Osteoblast (primary cell): ENCODE measurements around the gene GABRQ. TPM values are rescaled to one million over a fixed set of nuclear protein-coding genes. Genes with fewer than 3 reads are reported as not detected.

Experiments
- DNase-seq: peaks from one replicate; pipeline ENCODE4 v3.0.0; 2011; ENCODE audit warnings: low spot score, mixed read lengths; ENCODE audit not compliant: insufficient read length; ENCODE audit errors: missing footprints
- H2AFZ ChIP-seq: 2 replicates; pipeline ENCODE4 v1.6.0; 2011; ENCODE audit warnings: mild to moderate bottlenecking, low read length
- H3K27ac ChIP-seq: 2 replicates; pipeline ENCODE4 v1.5.1; 2011; ENCODE audit warnings: mild to moderate bottlenecking, low read depth, low read length, moderate library complexity
- H3K27me3 ChIP-seq: 2 replicates; pipeline ENCODE4 v1.6.0; 2012; ENCODE audit warnings: mild to moderate bottlenecking, control low read depth, inconsistent platforms, low read length, moderate library complexity; ENCODE audit not compliant: insufficient read depth
- H3K36me3 ChIP-seq: 2 replicates; pipeline ENCODE4 v1.5.1; 2011; ENCODE audit warnings: mild to moderate bottlenecking, low read length, control low read depth, moderate library complexity; ENCODE audit not compliant: insufficient read depth
- H3K4me1 ChIP-seq: 2 replicates; pipeline ENCODE4 v1.5.1; 2011; ENCODE audit warnings: mild to moderate bottlenecking, low read length, control low read depth, moderate library complexity; ENCODE audit not compliant: insufficient read depth
- H3K4me2 ChIP-seq: 2 replicates; pipeline ENCODE4 v1.6.0; 2011; ENCODE audit warnings: mild to moderate bottlenecking, low read length; ENCODE audit not compliant: insufficient read depth
- H3K4me3 ChIP-seq: fragments of 200-600 bp; sonication (generic); 3 replicates; pipeline ENCODE4 v1.5.1; 2012; ENCODE audit warnings: mild to moderate bottlenecking, low read length, inconsistent platforms; ENCODE audit not compliant: insufficient read depth
- H3K79me2 ChIP-seq: 2 replicates; pipeline ENCODE4 v1.6.0; 2012; ENCODE audit warnings: mild to moderate bottlenecking, low read length, control low read depth, inconsistent platforms; ENCODE audit not compliant: insufficient read depth
- H3K9me3 ChIP-seq: 2 replicates; pipeline ENCODE4 v1.5.1; 2011; ENCODE audit warnings: low read depth, low read length, control low read depth
- H4K20me1 ChIP-seq: 2 replicates; pipeline ENCODE4 v1.6.0; 2012; ENCODE audit warnings: mild to moderate bottlenecking, low read length, control low read depth; ENCODE audit not compliant: insufficient read depth
- total RNA-seq: library from RNA; depleted of rRNA; stranded (reverse); fragments of >200 nt; gene quantifications from 2 replicates; pipeline ENCODE4 v1.2.3, GENCODE V29; 2012
- TF ChIP-seq, protein P1 (sequence below): IDR thresholded peaks from 2 replicates; pipeline ENCODE4 v1.5.1; 2011; ENCODE audit warnings: mild to moderate bottlenecking, low read depth, low read length, moderate library complexity; ENCODE audit errors: extremely low read depth

The GABRQ gene
- total RNA-seq, 1 donor: not detected

DNA sequence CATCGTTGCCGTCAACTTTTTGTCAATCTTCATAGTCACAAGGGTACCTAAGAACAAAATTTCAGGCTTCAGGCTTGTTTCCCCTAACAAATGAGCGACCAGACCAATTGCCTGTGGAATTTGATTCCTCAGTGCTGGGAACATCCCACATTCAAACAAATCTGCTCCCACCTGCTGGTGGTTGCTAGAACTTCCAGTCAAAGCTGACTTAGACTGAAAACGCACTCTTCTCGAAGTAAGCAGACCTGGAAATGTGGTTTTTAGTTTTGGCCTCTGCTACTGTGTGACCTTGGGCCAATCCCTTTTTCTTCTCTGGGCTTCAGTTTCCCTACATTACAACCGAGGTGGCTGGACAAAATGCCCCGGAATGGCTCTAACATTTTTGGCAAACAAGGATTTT, 1.8 kb upstream of the GABRQ start:
- no peak overlapping the region for H3K4me2 ChIP-seq
- no peaks in the 10 kb centered on the region for H3K9me3 ChIP-seq
- no peak overlapping the region for H3K27ac ChIP-seq
- TF ChIP-seq, protein P1, sequence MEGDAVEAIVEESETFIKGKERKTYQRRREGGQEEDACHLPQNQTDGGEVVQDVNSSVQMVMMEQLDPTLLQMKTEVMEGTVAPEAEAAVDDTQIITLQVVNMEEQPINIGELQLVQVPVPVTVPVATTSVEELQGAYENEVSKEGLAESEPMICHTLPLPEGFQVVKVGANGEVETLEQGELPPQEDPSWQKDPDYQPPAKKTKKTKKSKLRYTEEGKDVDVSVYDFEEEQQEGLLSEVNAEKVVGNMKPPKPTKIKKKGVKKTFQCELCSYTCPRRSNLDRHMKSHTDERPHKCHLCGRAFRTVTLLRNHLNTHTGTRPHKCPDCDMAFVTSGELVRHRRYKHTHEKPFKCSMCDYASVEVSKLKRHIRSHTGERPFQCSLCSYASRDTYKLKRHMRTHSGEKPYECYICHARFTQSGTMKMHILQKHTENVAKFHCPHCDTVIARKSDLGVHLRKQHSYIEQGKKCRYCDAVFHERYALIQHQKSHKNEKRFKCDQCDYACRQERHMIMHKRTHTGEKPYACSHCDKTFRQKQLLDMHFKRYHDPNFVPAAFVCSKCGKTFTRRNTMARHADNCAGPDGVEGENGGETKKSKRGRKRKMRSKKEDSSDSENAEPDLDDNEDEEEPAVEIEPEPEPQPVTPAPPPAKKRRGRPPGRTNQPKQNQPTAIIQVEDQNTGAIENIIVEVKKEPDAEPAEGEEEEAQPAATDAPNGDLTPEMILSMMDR: peak; percentile 73
- no peaks in the 10 kb centered on the region for H3K4me1 ChIP-seq
- no peak overlapping the region for H2AFZ ChIP-seq
- no peaks in the 10 kb centered on the region for H3K36me3 ChIP-seq
- H3K27me3 ChIP-seq: peaks cover 6% of the 10 kb centered on the region
- H4K20me1 ChIP-seq: no peaks in the 10 kb centered on the region
- H3K4me3 ChIP-seq: no peak overlapping the region
- H3K79me2 ChIP-seq: no peaks in the 10 kb centered on the region
- DNase-seq: peak; percentile 91

DNA sequence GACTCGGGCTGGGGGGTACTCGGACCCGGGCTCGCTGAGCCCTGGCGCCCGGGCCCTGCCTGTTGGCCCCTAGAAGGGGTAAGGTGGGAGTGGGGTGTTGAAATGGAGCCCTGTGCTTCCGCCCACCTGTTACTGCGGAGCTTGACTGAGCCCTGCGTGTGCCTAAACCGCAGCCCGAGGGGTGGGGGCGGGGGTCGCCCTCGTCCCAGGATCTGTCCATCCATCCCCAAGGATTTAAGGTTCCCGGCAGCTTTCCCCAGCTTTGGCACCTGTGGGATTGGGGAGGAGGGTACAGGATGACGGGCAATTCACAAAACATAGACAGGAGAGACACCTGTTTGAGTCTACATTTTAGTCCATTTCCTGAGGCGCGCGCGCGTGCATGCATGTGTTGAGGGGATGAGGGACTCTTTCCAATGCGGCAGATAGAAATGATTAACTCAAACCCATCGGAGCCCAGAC, 779 bp downstream of the GABRQ start:
- Histone ChIP-seq H3K9me3 (no peaks in the 10 kb centered on the region), H3K27me3 (peaks cover 6% of the 10 kb centered on the region), H3K36me3 (no peaks in the 10 kb centered on the region), H2AFZ (no peak overlapping the region), H3K79me2 (no peaks in the 10 kb centered on the region), H3K27ac (no peak overlapping the region), H3K4me2 (no peak overlapping the region), H3K4me3 (no peak overlapping the region), H3K4me1 (no peaks in the 10 kb centered on the region), H4K20me1 (no peaks in the 10 kb centered on the region)
- TF ChIP-seq, protein P1: no peak
- DNase-seq: no peak

DNA sequence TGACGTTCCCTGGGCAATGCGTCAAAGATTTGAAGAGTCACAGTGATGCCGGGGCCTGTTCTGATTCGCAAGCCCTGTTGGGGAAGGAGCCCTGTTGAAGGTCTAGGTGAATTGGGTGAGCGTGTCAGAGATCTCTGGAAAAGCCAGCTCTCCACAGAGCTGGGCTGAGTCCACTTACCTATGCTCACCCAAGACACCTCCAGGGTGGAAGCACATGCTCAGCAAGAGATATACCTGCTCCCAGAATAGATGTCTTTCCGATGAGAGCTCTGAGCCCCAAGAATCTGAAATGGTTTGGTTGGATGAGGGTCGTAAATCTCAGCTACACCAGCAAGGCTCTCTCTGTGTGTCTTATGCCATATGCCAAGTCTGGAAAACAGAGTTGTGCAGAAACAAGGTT, 1.7 kb downstream of the GABRQ start:
- no peak for DNase-seq
- H3K4me3 ChIP-seq: no peak overlapping the region
- TF ChIP-seq, protein P1: no peak
- no peaks in the 10 kb centered on the region for H3K4me1 ChIP-seq
- no peaks in the 10 kb centered on the region for H3K36me3 ChIP-seq
- no peak overlapping the region for H2AFZ ChIP-seq
- H3K27ac ChIP-seq: no peak overlapping the region
- no peaks in the 10 kb centered on the region for H3K79me2 ChIP-seq
- H3K9me3 ChIP-seq: no peaks in the 10 kb centered on the region
- H3K4me2 ChIP-seq: no peak overlapping the region
- H4K20me1 ChIP-seq: no peaks in the 10 kb centered on the region
- H3K27me3 ChIP-seq: peaks cover 6% of the 10 kb centered on the region

DNA sequence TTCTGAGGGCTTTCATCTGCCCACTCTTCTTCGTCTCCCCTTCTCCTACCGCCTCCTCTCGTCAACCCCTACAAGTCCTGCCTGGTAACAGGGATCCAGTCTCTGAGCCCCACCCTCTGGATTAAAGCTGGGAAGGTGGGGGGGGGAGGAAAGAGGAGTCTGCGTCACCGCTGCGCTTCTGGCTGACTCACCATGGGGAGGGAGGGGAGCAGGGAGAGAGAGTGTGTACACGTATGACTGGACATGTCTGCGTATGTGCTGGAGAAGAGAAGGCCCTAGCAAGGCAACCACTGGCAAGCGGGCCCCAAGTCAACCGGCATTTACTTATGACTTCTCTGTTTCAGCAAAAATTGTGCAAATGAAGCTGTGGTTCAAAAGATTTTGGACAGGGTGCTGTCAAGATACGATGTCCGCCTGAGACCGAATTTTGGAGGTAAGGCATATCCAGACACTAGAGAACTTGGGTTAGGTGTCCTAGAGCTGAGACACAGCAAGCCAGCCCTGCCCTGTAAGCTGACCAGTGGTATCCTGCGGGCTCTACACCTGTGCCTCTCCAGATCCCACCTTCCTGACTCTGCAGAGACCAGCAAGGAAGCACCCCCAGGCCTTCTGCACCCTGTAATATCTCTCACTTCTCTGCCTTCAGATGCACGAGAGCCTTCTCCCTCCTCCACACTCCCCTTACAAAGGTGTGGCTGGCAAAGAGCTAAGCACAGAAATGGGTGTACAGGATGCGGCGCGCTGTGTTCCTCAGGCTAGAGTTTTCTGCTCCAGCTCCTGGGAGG, 2.5 kb downstream of the GABRQ start:
- Histone ChIP-seq H3K4me2 (no peak overlapping the region), H3K4me3 (no peak overlapping the region), H3K27me3 (peaks cover 6% of the 10 kb centered on the region), H3K36me3 (no peaks in the 10 kb centered on the region), H3K9me3 (no peaks in the 10 kb centered on the region), H2AFZ (no peak overlapping the region), H3K27ac (no peak overlapping the region), H3K4me1 (no peaks in the 10 kb centered on the region), H3K79me2 (no peaks in the 10 kb centered on the region), H4K20me1 (no peaks in the 10 kb centered on the region)
- TF ChIP-seq, protein P1: no peak
- DNase-seq: no peak
